GM19324 (cell line): ENCODE results near the gene DEGS2.
"Not testable (repeated sequence)": the region's sequence is repeated elsewhere in the genome, so short reads cannot be mapped to it uniquely, and the experiment has no call there.

ENCODE experiments used
- ATAC-seq: cut with Tn5 transposase; IDR thresholded peaks from one replicate; pipeline ENCODE4 v1.9.1; 2021; ENCODE audit warnings: mild to moderate bottlenecking, moderate library complexity; ENCODE audit not compliant: unreplicated experiment, low FRiP score

Gene DEGS2

DNA sequence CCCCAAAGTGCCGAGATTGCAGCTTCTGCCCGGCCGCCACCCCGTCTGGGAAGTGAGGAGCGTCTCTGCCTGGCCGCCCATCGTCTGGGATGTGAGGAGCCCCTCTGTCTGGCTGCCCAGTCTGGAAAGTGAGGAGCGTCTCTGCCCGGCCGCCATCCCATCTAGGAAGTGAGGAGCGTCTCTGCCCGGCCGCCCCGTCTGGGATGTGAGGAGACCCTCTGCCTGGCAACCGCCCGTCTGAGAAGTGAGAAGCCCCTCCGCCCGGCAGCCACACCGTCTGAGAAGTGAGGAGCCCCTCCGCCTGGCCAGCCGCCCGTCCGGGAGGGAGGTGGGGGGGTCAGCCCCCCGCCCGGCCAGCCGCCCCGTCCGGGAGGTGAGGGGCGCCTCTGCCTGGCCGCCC lies 21.2 kb upstream of the DEGS2 start:
- ATAC-seq, result not testable (repeated sequence)

DNA sequence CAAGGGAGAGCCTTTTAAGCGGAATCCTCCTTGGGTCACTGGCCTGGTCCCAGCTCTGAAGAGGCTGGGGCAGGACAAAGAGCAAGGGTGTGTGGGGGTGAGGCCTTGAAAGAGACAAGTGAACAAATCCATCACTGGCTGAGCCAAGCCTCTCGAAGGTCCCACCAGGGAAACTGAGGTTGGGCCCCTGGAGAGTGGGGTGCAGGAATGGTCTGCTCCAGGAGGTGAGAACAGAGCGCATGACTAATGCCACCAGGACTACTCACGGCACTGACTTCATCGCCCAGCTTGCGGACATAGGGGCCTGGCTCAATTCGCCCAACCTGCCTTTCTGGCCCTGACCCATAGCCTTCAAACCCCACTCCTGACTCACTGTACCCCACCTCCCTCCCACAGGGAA lies 19.2 kb upstream of the DEGS2 start:
- ATAC-seq, result no peak

DNA sequence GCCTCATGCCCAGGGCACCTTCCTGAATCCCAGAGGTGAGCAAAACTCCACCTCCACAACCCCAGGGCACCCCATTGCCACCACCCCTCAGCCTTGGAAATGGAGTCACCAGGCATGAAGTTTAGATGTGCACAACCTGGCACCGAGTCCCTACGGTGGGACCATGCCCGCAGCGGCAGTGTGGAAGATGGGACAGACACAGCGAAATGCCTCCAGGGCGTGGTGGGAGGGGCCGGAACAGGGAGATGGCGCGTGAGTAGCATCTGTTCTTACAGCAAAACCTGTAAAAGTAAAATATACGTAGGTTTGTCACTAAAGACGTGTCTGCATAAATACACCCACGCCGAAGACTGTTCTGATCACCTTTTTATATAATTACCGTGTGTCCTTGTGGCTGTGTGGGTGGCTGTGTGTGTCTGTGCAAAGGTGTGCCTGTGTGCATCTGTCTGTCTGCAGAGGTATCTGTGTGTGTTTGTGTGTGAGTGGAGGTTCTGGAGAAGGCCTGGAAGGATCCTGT lies 17.4 kb upstream of the DEGS2 start:
- no peak for ATAC-seq

DNA sequence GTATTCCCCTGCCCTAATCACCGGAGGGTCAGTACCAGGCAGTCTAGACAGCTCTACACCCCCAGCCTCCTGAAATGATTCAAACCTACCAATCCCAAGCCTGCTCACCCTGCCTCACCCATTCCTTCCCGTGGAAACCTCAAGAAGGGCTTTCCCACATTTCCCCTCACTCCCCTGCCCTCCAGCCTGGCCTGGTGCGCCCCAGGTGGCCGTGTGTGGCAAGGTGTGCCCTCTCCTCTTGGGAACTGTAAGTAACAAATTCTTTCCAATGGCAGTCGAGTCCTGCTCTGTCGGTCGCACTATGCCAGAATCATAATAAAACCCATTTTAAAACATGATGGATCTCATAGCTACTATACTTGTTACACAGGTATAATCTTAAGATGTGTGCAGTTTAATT lies 13.9 kb upstream of the DEGS2 start:
- no peak for ATAC-seq

DNA sequence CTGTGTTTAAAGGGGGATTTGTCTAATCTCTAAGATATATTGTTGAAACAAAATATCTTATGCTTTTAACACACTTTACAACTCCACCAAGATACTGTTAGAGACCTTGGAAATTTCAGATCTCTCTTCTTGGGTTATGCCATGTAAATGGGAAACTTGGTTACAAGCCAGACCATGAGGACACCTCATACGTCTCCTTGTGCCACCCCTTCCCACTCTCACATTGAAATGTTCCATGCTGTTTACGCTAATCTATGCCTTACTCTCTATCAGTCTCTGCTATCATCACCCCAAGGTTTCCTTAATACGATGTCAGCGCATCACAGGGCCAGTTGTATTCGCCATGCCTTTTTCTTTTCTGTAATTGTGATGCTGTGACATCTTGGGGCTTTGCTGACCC lies 13.4 kb upstream of the DEGS2 start:
- no peak for ATAC-seq

DNA sequence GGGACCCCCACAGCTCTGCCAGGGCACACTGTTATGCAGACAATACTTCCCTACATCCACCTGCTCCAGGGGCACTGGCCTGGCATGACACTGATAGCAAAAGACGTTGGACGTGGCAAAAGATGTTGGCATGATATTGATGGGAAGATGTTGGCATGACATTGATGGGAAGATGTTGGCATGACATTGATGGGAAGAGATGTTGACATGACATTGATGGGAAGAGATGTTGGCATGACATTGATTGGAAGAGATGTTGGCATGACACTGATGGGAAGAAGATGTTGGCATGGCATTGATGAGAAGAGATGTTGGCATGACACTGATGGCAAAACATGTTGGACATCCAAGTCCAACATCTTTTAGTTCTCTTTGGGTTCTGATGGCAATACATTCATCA lies 11.4 kb upstream of the DEGS2 start:
- no peak for ATAC-seq

DNA sequence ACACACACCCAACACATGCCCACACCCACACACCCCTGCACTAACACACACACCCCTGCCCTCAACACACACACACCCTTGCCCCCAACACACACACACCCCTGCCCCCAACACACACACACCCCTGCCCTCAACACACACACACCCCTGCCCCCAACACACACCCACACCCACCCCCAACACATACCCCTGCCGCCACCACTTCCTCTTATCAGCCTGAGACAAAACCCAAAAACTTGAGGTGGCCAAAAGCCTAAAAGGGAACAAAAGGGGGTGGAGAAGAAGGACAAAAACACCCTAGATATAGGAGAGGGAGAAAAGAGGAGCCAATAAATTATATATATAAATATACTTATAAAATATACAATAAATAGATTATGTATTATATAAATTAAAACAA lies 9.1 kb upstream of the DEGS2 start:
- ATAC-seq, result no peak

DNA sequence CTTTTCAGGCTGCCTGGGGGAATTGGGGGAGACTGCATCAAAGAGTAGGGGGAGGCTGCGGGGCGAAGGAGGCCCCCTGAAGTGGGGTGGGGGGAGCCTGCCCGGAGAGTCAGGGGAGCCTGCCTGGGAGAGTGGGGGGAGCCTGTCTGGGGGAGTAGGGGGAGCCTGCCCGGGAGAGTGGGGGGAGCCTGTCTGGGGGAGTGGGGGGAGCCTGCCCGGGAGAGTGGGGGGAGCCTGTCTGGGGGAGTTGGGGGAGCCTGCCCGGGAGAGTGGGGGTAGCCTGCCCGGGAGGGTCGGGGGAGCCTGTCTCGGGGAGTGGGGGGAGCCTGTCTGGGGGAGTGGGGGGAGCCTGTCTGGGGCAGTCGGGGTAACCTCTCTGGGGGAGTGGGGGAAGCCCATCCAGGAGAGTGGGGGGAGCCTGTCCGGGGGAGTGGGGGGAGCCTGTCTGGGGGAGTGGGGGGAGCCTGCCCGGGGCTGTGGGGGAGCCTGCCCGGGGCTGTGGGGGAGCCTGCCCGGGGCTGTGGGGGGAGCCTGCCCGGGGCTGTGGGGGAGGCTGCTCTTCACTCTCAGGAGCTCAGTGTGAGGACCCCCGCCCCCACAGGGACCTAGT lies 6.5 kb upstream of the DEGS2 start:
- ATAC-seq, result no peak

DNA sequence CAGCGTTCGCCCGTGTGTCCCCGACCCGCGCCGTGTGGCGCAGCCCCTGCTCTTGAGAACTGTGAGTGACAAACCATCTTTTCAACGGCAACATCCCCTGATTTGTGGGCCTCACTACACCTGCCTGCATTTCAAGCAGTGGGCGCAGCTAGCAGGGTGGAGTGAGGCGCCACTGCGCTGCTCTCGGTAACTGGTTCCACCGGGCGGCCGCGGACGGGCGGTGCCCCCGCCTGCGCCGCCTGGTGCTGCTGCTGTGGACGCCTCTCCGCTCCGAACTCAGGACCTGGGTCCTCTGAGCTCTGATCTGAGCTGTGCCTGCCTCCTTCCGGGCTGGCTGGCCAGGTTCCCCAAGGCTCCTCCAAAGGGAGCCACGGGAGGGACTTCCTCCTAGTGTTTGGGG lies 5.9 kb upstream of the DEGS2 start:
- ATAC-seq, result no peak

DNA sequence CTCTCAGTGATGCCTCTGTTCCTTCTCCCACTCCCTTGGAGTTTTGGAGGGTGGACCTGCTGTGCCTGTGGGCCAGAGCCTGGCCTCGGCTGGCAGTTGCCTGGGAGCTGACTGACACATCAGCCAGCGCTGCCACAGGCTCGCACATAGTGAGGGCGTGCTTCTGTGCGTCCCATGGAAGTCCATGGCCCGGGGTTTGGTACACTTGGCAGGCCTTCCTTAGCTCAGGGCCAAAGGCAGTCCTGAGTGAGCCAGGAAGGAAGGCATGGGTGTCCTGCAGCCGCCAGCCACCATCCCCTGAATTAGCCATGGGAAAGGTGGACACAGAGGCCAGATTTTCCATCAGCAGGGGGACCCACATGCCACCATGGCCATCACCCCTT lies 1.1 kb upstream of the DEGS2 start:
- no peak for ATAC-seq

DNA sequence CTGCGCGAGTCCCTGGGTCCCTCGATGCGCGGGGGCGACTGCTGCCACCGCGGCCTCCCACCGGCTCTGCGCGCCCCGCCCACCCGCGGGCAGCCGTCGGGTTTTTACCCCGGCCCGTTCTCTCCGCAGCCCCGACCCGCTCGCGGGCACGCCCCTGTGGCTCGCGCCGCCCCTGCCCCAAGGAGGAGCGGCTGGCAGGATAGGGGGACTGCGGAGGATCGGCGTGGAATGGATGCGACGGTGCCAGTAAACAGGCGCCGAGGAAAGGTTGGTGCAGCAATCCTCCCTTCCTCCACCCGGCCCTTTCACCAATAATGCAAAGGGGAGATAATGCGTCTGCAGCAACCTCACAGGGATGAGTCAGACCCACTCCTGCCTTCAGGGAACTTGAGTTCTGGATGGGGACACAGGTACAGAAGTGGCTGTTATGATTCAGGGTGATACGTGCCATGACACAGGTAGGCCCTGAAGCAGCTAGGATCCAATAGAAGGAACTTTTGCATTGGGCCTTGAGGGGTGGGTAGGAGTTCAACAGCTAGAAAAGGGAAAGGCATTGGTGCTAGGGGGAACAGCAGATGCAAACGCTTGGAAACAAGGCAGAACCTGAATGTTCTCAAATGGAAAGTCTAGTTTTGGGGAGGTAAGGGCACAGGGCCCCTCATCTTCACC lies 554 bp upstream of the DEGS2 start:
- ATAC-seq, result no peak

DNA sequence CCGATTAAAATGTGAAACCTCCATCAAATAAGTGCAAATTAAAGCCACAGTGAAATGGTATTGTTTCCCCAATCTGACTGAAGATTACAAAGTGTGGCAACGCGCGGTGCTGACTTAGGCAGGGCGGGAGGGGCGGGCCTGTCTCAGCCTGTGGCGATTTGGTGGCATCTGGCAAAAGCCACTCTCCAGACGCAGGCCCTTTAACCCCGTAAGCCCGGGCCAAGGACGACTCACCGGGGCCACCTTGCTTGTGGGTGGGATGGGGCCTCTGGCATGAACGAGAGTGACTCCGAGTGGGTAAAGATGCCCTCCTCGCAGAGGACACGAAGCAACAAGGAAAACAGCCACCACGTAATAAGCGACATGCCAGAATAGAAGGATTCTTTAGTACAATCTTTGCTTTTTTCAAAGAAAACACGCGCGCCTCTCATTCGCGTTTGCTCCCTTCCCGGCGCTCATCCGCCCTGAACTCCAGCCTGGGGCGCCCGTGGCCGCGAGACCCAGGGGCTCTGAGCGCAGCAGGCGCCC lies 815 bp downstream of the DEGS2 start:
- ATAC-seq, result no peak

DNA sequence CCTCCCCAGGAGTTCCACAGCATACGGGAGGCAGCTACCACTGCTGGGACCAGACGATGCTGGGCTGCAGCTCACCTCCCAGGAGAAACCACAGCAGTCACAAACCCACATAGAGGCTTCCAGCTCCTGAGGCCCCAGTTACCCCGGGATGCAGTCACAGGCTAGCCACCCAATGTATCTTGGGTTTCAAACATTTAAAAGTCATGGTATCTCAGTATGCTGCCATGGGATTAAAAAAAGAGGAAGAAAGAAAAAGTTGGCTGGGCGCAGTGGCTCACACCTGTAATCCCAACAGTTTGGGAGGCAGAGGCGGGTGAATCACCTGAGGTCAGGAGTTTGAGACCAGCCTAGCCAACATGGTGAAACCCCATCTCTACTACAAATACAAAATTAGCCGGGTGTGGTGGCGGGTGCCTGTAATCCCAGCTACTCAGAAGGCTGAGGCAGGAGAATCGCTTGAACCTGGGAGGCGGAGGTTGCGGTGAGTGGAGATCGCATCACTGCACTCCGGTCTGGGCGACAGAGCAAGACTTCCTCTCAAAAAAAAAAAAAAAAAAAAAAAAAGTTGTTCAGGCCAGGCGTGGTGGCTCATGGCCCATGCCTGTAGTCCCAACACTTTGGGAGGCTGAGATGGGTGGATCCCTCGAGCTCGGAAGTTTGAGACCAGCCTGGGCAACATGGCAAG lies 1.8 kb downstream of the DEGS2 start:
- ATAC-seq, result not testable (repeated sequence)

DNA sequence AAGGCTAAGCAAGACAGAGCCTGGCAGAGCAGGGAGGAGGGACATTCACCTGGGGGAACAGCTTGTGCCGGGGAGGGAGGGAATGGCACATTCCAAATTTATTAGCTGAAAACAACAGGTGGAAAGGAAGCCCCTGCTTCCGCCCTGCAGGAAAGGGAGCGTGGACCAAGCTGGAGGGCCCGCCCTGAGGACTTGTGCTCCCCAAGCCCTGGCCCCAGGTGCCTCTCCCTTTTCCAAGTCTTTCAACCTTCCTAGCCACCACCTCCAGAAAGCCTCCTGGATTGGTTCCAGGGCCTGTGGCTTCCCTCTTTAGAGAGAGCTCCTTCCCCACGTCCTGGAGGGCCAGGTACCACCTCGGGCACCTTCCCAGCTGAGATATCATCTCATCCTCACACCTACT lies 2.7 kb downstream of the DEGS2 start:
- no peak for ATAC-seq

DNA sequence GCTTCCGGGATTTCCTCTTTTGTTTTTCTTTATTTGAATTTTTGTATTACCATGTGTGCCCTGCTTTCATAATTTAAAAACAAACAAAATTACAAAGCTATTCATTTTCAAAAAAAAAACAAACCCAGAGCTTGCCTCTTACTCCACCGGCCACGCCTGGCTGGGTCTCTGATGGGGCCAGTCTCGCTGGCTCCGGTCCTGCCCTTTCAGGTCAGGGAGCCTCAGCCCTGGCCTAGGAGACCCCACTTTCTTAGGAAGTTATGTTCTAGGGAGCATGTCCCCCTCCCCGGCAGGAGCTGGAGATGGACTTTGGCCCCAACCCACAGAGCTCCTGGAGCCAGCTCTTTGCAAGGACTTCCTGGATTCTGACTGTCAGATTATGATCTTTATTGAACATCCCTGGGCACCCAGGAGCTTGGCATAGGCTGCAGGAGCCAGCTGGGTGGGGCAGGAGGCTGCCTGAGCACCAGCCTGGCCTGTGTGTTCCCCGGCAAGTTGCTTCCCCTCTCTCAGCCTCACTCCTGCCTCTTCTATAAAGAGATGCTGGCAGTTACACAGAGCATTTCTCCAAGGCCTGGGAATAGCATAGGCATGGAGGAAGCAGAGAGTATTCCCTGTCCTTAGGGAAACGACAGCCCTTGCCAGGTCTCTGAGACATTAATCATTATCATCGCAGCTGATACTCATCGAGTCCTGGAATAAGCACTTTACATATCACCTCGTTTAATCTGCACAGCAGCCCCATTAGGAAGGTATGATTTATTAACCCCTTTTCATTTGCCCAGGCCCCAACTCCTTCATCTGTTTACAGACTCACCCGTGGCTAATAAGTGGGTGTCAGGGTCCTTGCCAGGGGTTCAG lies 3.5 kb downstream of the DEGS2 start:
- ATAC-seq, result no peak

DNA sequence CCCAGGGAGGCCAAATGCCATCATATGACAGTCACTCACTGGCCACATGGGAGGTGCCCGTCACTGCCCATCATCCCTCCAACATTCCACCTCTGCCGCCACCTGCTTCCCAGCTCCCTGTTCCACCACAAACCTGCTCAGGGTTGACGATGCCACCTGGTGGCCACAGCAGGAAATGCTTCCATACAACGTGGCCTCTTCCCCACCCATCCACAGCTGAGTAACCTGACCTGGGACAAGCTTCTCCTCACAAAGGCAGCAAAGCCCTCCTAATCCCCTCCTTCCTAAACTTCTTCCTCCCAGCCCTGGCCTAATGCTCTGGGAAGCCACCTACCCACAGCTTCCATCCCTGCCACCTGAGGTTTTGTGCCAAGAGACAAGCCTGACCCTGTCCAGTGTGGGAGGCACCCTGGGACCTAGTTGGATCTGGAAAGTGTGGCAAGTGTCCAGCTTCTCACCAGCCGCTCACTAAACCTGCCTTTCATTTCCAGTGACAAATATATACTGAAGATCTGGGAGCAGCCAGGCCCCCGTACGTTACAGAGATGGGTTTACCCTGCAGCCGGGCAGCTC lies 4.3 kb downstream of the DEGS2 start:
- ATAC-seq, result no peak

DNA sequence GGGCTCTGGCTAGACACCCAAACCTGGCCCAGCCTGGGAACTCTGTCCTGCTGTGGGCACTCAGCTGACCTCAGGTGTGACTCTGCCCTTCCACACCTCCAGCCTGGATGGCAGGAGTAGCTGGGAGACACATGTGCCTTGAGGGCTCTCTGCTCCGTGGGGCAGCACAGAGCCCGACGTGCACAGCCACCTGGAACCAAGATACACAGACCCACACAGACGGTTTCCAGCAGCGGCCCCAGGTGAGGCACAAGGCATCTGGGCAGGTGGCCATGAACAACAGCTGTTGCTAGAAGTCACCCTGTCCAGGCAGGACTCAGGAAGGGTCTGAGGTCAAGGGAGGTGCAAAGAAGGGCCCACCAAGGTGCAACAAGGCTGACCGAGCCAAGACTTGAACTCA lies 5.9 kb downstream of the DEGS2 start:
- no peak for ATAC-seq

DNA sequence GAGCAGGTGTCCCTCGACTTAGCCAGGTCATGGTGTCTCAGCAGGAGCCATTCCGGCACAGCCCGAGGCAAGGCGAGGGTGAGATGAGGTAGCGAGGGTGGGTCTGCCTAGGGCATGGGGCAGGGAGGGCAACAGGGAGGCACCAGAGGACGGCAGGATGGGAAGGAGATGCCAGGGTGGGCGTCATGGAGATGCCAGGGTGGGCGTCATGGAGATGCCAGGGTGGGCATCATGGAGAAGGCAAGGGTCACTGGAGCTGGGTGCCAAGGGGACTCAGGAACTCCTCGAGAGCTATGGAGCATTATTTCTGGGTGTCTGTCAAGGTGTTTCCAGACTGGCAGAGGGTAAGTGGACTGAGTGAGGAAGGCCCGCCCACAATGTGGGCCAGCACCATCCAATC lies 7.4 kb downstream of the DEGS2 start:
- no peak for ATAC-seq

DNA sequence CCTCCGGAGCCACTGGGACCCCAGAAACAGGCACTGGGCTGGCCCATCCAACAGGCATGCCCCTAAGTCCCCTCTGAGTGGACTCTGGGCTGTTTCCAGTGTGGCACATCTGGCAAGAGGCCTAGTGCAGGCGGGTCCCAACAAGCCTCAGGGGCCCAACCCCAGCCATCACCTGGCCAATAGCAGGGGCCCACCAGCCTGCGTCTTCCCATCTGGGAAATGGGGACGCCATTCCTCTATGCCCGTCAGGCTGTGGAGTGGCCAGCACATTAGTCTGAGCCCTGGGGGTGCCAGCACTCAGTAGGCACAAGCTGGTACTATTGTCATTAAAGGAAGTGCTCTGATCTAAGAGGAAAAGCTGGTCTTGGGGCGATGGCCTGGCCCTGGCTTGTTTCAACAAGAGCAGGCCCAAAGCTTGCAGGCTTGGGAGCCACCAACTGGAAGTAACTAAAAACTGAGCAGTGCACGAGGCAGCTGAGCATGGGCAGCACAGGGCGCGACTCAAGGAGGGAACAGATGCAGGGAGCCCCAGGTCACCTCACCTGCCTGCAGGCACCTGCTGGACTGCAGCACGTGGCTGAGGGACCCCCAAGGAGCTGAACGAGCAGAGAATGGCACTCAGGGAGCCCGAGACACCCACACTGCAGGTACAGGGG lies 8.4 kb downstream of the DEGS2 start:
- ATAC-seq, result no peak
